Measurements from ENCODE around the gene G6PD. TPM values are rescaled to one million over a fixed set of nuclear protein-coding genes. Genes with fewer than 3 reads are reported as not detected.

Gene G6PD
- total and polyA plus RNA-seq, 10 of the 15 experiments (the other 5 are each of a cell fraction or from before 2014, with no cell fraction given), result 1.6 to 62.5 (median 28.4) TPM

- ChIA-PET RAD21 (ENCODE audit: unreplicated experiment) (interaction anchor here (0.7 kb wide), 1 partner anchor 140 kb away, joined by 3 read pairs; the partner anchor contains the start of gene EMD), POLR2A (interaction anchor here (0.7 kb wide), 1 partner anchor 120 kb away, joined by 6 read pairs; no protein-coding TSS in a partner anchor), SMC1A (ENCODE audit: uncharacterized antibody, unreplicated experiment) (interaction anchor here (1.1 kb wide), 1 partner anchor 14 kb away, joined by 3 read pairs; no protein-coding TSS in a partner anchor), CTCF (no interaction called here)
- Histone ChIP-seq H3K9ac (ENCODE audit: control insufficient read depth, insufficient read depth, low read length) (no peak overlapping the region), H3K36me3 (ENCODE audit: control insufficient read depth in 2 of 2, insufficient read depth in 2 of 2, low read length in 1 of 2) (no peaks in the 10 kb centered on the region), H2AFZ (ENCODE audit: control insufficient read depth, low read depth, low read length) (no peak overlapping the region), H4K20me1 (ENCODE audit: control insufficient read depth, insufficient read depth) (no peaks in the 10 kb centered on the region), H3K4me3 (no peak overlapping the region), H3K4me1 (ENCODE audit: control insufficient read depth, insufficient read depth, low read length) (no peaks in the 10 kb centered on the region), H3K27ac (ENCODE audit: control insufficient read depth, insufficient read depth) (no peak overlapping the region), H3K9me3 (replicated peaks; ENCODE audit: control insufficient read depth, insufficient read depth, low read length) (no peaks in the 10 kb centered on the region; the same call in 2 of the 3 replicates), H3K79me2 (ENCODE audit: control insufficient read depth, insufficient read depth, low read length) (no peaks in the 10 kb centered on the region; the same call in none of the 2 replicates), H3K27me3 (replicated peaks in 1 of 2; ENCODE audit: control insufficient read depth in 2 of 2, insufficient read depth in 2 of 2, low read length in 1 of 2) (no peaks in the 10 kb centered on the region), H3K4me2 (ENCODE audit: control insufficient read depth, insufficient read depth) (no peak overlapping the region)
- WGBS (ENCODE audit: insufficient coverage, insufficient replicate concordance, low lambda C conversion rate, missing lambda C conversion rate), result 78% methylated on average over 7 of the region's 8 CpGs
- ATAC-seq (no peak), FAIRE-seq (no peak), DNase-seq (ENCODE audit: low read depth, low spot score) (no peak)
- intact Hi-C loops (cut with micrococcal nuclease; ENCODE audit: unreplicated experiment), result loop anchor here (5.0 kb wide), 1 partner anchor 42 kb away; the partner anchor contains the start of gene LAGE3
- BruUV-seq (replicated peaks), result no TSS peak
- in situ Hi-C loops (cut with MboI), result no loop called here
- TF ChIP-seq RAD51 (IDR thresholded peaks at IDR 0.05) (no peak), ZSCAN29 (IDR thresholded peaks at IDR 0.05) (no peak), EGR1 (IDR thresholded peaks at IDR 0.05; ENCODE audit: borderline replicate concordance in 1 of 2, low read depth in 2 of 2, low read length in 2 of 2) (no peak), CREM (IDR thresholded peaks at IDR 0.05; ENCODE audit: low read depth) (no peak), MEF2A (IDR thresholded peaks at IDR 0.05; ENCODE audit: insufficient read depth, low read depth, low read length) (no peak), YBX1 (IDR thresholded peaks at IDR 0.05) (no peak), TBL1XR1 (IDR thresholded peaks at IDR 0.05; ENCODE audit: low read depth, low read length) (no peak), BCL3 (IDR thresholded peaks at IDR 0.05; ENCODE audit: borderline replicate concordance, insufficient read depth, low read depth, low read length, poor library complexity, severe bottlenecking) (no peak), SIN3A (IDR thresholded peaks at IDR 0.05; ENCODE audit: low read depth, low read length) (no peak), KDM1A (IDR thresholded peaks at IDR 0.05; ENCODE audit: borderline replicate concordance) (no peak), LARP7 (IDR thresholded peaks at IDR 0.05) (no peak), PKNOX1 (IDR thresholded peaks at IDR 0.05) (no peak), ZNF622 (IDR thresholded peaks at IDR 0.05) (no peak), RUNX3 (IDR thresholded peaks at IDR 0.05; ENCODE audit: low read length) (no peak)
- TF ChIP-seq, protein P1, sequence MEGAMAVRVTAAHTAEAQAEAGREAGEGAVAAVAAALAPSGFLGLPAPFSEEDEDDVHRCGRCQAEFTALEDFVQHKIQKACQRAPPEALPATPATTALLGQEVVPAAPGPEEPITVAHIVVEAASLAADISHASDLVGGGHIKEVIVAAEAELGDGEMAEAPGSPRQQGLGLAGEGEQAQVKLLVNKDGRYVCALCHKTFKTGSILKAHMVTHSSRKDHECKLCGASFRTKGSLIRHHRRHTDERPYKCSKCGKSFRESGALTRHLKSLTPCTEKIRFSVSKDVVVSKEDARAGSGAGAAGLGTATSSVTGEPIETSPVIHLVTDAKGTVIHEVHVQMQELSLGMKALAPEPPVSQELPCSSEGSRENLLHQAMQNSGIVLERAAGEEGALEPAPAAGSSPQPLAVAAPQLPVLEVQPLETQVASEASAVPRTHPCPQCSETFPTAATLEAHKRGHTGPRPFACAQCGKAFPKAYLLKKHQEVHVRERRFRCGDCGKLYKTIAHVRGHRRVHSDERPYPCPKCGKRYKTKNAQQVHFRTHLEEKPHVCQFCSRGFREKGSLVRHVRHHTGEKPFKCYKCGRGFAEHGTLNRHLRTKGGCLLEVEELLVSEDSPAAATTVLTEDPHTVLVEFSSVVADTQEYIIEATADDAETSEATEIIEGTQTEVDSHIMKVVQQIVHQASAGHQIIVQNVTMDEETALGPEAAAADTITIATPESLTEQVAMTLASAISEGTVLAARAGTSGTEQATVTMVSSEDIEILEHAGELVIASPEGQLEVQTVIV (IDR thresholded peaks at IDR 0.05; ENCODE audit: borderline replicate concordance, partially characterized antibody), result no peak
- TF ChIP-seq, protein P2, sequence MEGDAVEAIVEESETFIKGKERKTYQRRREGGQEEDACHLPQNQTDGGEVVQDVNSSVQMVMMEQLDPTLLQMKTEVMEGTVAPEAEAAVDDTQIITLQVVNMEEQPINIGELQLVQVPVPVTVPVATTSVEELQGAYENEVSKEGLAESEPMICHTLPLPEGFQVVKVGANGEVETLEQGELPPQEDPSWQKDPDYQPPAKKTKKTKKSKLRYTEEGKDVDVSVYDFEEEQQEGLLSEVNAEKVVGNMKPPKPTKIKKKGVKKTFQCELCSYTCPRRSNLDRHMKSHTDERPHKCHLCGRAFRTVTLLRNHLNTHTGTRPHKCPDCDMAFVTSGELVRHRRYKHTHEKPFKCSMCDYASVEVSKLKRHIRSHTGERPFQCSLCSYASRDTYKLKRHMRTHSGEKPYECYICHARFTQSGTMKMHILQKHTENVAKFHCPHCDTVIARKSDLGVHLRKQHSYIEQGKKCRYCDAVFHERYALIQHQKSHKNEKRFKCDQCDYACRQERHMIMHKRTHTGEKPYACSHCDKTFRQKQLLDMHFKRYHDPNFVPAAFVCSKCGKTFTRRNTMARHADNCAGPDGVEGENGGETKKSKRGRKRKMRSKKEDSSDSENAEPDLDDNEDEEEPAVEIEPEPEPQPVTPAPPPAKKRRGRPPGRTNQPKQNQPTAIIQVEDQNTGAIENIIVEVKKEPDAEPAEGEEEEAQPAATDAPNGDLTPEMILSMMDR (IDR thresholded peaks at IDR 0.05 in 2 of 3, conservative IDR thresholded peaks at IDR 0.05 in 1 of 3; ENCODE audit: control insufficient read depth in 2 of 3, extremely low read depth in 1 of 3, insufficient read depth in 1 of 3, low read depth in 3 of 3, low read length in 3 of 3), result no peak
Measured at GRCh38 chrX:154519389-154519788, 27.3 kb downstream of the G6PD start.
